Neural cell (in vitro differentiated cells): ENCODE measurements around the gene FILIP1.

Experiments
- EZH2 ChIP-seq: fragments of 200-600, 300-800 bp; shearing (Covaris generic), sonication (generic); IDR thresholded peaks from 2 replicates; pipeline ENCODE4 v1.6.1; 2014; ENCODE audit warnings: antibody characterized with exemption, low read length, borderline replicate concordance, mild to moderate bottlenecking; ENCODE audit not compliant: insufficient read depth, poor library complexity, severe bottlenecking
- POLR2AphosphoS5 ChIP-seq: IDR thresholded peaks from 2 replicates; pipeline ENCODE4 v1.6.1; 2012
- SMC3 ChIP-seq: fragments of 450-650 bp; conservative IDR thresholded peaks from 2 replicates; pipeline ENCODE4 v1.6.1; 2014; ENCODE audit warnings: antibody characterized with exemption, mild to moderate bottlenecking, moderate library complexity; ENCODE audit not compliant: poor library complexity
- TF ChIP-seq, protein P1 (sequence below): fragments of 450-650 bp; IDR thresholded peaks from 2 replicates; pipeline ENCODE4 v1.5.1; 2014; ENCODE audit warnings: antibody characterized with exemption, mild to moderate bottlenecking, moderate library complexity; ENCODE audit not compliant: poor library complexity, severe bottlenecking

DNA sequence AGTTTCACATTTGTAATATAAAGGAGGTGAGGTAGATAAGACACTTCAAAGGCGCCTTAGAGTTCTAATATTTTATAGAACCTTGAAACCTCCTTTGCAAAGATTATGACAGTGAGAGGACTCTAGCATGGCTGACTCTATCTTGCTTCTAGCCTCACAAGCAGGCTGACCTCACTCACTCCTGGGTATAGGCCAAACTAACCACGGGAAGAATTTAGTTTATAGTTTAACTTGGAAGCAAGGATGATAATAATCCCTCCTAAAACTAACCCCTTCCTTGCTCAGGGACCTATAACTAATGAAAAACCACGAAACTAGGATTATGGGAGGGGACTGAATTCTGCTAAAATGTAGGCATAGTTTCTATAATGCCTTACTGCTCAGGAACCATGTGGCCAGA is 84.3 kb downstream of the FILIP1 start:
- TF ChIP-seq SMC3 (no peak), POLR2AphosphoS5 (no peak), EZH2 (no peak)
- TF ChIP-seq, protein P1, sequence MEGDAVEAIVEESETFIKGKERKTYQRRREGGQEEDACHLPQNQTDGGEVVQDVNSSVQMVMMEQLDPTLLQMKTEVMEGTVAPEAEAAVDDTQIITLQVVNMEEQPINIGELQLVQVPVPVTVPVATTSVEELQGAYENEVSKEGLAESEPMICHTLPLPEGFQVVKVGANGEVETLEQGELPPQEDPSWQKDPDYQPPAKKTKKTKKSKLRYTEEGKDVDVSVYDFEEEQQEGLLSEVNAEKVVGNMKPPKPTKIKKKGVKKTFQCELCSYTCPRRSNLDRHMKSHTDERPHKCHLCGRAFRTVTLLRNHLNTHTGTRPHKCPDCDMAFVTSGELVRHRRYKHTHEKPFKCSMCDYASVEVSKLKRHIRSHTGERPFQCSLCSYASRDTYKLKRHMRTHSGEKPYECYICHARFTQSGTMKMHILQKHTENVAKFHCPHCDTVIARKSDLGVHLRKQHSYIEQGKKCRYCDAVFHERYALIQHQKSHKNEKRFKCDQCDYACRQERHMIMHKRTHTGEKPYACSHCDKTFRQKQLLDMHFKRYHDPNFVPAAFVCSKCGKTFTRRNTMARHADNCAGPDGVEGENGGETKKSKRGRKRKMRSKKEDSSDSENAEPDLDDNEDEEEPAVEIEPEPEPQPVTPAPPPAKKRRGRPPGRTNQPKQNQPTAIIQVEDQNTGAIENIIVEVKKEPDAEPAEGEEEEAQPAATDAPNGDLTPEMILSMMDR, result no peak
